ENCODE measurements around the gene COL7A1. TPM values are rescaled to one million over a fixed set of nuclear protein-coding genes. Genes with fewer than 3 reads are reported as not detected.

COL7A1 gene
- 5.4 and 14.9 TPM in 2 replicates for total RNA-seq

GRCh38 chr3:48595075-48595525 lies at the start of gene COL7A1:
COL7A1 (minus strand) TSS chr3:48595329; CDS start chr3:48595159, 170 bp downstream.

GRCh38 chr3:48635222-48636021 lies 40.3 kb upstream of the COL7A1 start, which contains the start of gene SLC26A6:
SLC26A6 (minus strand) TSS chr3:48635461; CDS start chr3:48635393, 68 bp downstream.

GRCh38 chr3:48621461-48621869 lies 26.3 kb upstream of the COL7A1 start, which contains the start of gene TMEM89:
TMEM89 (minus strand) TSS chr3:48621769; CDS start chr3:48621756, 13 bp downstream.

GRCh38 chr3:48609088-48610005 lies 14.2 kb upstream of the COL7A1 start, which contains the start of gene UQCRC1:
UQCRC1 (minus strand) TSS chr3:48609646; CDS start chr3:48609620, 26 bp downstream.

GRCh38 chr3:48563382-48563918 lies 31.7 kb downstream of the COL7A1 start, which contains the start of gene UCN2:
UCN2 (minus strand) TSS chr3:48563781; CDS start chr3:48563124, 657 bp downstream.

GRCh38 chr3:48556796-48557626 lies 38.1 kb downstream of the COL7A1 start, which contains the start of gene PFKFB4:
PFKFB4 (minus strand) TSS chr3:48556803; CDS start chr3:48556777, 26 bp downstream.

Other genes starting within 250 kb of the COL7A1 start
- not detected in 2 replicates for gene FBXW12, start 223.1 kb downstream of the COL7A1 start, total RNA-seq
- 9.2 and 20.9 TPM in 2 replicates for gene PLXNB1, start 165.2 kb downstream of the COL7A1 start, total RNA-seq
- gene CCDC51, start 155.2 kb downstream of the COL7A1 start, total RNA-seq, result 8.3 and 18.3 TPM in 2 replicates
- 270 and 350 TPM in 2 replicates for gene TMA7, start 155.1 kb downstream of the COL7A1 start, total RNA-seq
- gene ATRIP, start 148.6 kb downstream of the COL7A1 start, total RNA-seq, result 3.9 and 4.9 TPM in 2 replicates
- gene SHISA5, start 91.2 kb downstream of the COL7A1 start, total RNA-seq, result 136 and 163 TPM in 2 replicates
- gene PFKFB4, start 38.5 kb downstream of the COL7A1 start, total RNA-seq, result 35.4 and 41.0 TPM in 2 replicates
- 1.6 and 1.9 TPM in 2 replicates for gene UCN2, start 31.5 kb downstream of the COL7A1 start, total RNA-seq
- 172 and 199 TPM in 2 replicates for gene UQCRC1, start 14.3 kb upstream of the COL7A1 start, total RNA-seq
- not detected in 2 replicates for gene TMEM89, start 26.4 kb upstream of the COL7A1 start, total RNA-seq
- 40.6 and 42.9 TPM in 2 replicates for gene SLC26A6, start 40.1 kb upstream of the COL7A1 start, total RNA-seq
- gene CELSR3, start 67.6 kb upstream of the COL7A1 start, total RNA-seq, result 1.9 and 2.5 TPM in 2 replicates
- 28.0 and 37.7 TPM in 2 replicates for gene NCKIPSD, start 90.6 kb upstream of the COL7A1 start, total RNA-seq
- gene IP6K2, start 121.9 kb upstream of the COL7A1 start, total RNA-seq, result 46.0 and 54.9 TPM in 2 replicates

All from cardiac atrium fibroblast (primary cell).